ENCODE data around the gene MAD1L1.
"Not testable (repeated sequence)": the region's sequence is repeated elsewhere in the genome, so short reads cannot be mapped to it uniquely, and the experiment has no call there.

MAD1L1 gene

DNA sequence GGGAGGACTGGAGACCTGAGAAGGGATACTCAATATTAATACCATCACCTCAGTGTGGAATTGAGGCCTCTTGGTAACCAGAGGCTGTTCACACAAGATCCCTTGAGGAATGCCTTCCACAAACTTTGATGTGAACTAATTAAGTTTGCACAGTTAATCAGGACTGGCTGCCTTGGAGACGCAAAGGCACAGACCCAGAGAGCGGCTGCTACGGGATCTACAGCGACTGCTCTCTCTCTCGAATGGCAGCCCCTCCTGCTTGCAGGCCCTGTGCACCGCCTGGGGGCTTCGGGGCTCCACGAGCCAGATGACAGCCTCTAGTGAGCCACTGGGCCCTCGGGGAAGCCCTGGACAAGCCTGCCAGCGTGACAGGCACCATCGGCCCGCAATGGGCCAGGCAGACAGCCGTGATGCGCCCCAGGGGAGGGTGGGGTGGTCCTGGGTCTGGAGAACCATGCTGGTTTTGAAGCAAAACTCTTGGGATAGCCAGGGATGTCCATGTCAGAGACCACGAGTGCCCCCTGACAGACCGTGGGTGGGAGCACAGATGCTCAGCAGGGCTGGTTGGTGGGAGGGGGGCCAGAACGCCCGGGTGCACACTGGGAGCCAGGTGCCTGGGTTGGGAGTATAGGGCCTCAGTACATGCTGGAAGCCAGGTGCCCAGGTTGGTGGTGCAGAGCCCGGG is 367.0 kb downstream of the MAD1L1 start:
- DNase-seq (ENCODE audit: low read depth in 3 of 3) = no peak

DNA sequence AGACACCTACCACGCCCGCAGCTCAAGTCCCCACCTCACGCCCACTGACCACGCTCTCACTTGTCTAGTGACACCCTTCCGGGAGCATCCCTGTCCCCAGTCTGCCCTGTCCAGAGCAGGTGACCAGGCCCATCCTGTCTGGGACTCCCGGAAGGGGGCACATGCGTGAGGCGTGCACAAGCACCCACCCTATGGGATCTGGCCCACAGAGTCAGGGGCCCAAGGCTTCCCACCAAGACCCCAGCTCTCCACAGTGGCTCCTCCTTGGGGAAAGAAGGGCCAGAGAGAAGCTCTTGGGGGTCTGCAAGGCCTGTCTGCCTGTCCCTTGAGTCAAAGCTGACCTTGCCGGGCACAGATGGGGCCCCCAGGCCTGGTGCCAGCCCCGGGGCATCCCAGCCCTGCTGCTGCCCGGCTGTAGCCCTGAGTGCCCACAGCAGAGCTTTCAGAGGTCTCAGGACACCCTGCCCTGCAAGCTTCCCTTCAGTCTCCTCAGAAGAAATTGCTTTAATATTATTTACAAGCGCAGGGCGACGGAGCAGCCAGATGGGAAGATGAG is 367.7 kb downstream of the MAD1L1 start:
- no peak for DNase-seq (ENCODE audit: low read depth in 3 of 3)

DNA sequence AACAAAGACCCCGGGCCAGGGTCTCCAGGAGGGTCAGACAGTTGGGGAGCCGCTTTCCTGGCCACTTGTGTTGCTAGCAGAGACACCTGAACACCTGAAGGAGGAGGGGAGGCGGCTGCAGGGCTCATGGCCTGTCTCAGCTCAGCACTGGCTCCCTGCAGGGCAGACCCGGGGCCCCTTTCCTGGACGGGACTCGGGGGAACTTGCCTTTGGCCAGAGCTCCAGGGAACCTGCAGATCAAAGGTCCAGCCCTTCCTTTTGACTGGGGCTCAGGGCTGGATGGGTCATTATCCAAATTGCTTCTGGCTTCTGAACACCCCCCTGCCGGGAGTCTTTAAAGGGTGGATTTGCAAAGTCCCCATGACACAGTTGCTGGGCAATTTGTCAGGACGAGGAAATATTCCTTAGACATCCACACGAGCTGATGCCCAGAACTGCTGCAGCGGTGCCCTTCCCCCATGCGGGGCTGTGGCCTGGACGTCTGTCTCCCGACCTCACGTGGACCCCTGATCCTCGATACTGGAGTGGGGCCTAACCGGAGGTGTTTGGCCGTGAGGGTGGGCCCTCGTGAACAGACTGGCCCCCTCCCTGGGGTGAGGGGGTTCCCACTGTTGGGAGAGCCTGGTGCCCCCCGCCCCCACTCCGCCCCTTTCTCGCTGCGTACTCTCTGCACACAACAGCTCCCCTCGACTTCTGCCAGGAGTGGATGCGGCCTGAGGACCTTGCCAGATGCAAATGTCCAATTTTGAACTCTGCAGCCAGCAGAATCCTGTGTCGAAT is 368.4 kb downstream of the MAD1L1 start:
- DNase-seq (ENCODE audit: low read depth in 3 of 3) = no peak

DNA sequence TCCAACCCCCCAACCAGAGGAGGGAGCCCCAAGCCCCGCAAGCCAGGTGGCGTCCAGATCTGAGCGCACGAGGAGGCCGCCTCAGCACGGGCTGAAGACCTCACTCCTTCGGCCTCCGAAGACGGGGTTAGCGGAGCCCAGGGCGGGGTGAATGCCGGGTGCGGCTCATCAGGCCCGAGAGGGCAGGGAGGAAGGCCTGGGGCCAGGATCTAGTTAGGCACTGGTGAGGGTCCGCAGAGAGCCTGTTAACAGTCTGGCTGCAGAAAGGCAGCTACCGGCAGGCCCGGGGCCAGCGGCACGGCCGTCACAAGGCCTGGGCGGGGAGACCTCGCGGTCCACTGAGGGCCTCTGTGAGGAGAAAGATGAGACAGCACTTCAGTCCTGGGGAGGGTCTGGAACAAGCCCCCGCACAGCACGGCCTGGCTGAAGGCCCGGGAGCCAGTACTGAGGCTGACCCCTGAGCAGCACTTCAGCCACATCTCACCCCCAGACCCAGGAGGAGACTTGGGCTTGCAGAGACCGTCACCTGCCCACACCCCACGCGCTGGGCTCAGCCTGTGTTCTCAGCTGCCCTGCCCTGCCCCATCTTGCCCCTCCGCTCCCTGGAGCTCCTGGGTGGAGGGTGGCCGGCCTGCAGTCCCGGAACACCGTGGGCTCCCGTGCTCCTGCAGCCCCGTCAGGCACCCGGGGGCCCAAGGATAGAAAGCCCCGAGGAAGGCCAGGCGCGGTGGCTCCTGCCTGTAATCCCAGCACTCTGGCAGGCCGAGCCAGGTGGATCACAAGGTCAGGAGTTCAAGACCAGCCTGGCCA is 369.4 kb downstream of the MAD1L1 start:
- DNase-seq (ENCODE audit: low read depth in 3 of 3) = no peak

DNA sequence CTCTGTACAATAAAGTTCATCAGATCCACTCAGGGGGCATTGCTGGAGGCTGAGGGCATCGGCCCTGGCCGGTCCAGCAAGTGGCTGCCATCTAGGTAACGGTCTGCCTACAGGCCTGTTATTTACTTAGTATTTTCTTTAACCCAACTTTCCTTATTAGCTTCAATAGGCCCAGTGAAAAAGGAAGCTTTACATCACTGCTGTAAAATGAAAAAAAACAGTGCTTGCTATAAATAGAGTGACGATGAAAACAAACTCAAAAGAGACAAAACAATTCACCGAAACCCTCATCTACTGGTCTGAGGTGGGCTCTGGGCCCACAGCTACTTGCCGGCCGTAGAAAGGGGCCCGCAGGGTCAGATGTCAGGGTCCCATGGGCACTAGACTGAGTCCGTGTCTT is 370.2 kb downstream of the MAD1L1 start:
- DNase-seq (ENCODE audit: low read depth in 3 of 3) = no peak

DNA sequence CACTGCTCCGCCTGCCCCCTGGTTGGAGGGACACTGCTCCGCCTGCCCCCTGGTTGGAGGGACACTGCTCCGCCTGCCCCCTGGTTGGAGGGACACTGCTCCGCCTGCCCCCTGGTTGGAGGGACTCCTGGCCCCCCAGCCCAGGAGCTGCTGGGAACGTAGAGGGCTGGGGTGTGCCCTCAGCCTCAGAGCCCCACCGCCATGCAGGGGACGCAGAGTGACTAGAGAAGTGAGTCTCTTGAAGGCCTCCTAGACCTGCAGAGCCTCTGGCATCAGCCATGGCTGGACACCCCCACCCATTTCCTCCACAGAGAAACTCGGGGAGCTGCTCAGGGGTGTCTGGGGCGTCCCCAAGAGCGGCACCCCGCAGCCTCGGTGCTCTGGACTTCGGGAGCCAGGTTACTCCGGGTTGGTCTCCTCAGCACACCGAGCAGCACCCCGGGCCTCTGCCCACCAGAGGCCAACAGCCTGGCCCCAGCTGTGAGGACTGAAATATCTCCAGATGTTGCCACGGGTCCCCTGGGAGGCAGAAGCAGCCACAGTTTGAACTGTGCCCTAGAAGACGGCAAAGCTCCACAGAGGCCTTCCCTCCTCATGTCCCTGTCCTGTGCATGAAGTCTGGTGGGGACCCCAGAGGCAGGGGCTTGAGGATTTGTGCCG is 370.8 kb downstream of the MAD1L1 start:
- DNase-seq (ENCODE audit: low read depth in 3 of 3) = no peak

DNA sequence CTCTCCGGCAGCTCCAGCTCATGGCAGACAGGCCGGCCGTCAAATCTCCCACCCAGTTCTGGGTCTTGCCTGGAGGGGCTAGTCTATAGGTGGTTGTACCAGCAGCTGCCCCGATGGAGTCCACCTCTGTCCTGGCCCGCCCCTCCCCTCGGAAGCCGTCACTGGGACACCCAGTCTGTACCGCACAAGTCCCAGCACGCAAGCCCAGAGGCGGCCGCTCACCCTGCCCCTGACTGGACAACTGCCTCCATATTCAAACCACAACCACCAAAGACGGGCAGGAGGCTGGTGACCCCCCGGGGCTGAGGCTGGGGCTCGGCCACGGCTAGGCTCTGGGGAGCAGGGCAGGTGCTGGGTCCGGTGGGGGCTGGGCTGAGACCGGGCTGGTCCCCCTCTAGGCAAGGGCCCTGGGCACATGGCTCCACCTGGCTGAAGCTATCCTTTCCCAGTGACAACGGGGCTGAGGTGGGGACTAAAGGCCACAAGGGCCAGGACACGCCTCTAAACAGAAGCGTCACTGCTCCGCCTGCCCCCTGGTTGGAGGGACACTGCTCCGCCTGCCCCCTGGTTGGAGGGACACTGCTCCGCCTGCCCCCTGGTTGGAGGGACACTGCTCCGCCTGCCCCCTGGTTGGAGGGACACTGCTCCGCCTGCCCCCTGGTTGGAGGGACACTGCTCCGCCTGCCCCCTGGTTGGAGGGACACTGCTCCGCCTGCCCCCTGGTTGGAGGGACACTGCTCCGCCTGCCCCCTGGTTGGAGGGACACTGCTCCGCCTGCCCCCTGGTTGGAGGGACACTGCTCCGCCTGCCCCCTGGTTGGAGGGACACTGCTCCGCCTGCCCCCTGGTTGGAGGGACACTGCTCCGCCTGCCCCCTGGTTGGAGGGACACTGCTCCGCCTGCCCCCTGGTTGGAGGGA is 371.6 kb downstream of the MAD1L1 start:
- DNase-seq (ENCODE audit: low read depth in 3 of 3) = not testable (repeated sequence)

DNA sequence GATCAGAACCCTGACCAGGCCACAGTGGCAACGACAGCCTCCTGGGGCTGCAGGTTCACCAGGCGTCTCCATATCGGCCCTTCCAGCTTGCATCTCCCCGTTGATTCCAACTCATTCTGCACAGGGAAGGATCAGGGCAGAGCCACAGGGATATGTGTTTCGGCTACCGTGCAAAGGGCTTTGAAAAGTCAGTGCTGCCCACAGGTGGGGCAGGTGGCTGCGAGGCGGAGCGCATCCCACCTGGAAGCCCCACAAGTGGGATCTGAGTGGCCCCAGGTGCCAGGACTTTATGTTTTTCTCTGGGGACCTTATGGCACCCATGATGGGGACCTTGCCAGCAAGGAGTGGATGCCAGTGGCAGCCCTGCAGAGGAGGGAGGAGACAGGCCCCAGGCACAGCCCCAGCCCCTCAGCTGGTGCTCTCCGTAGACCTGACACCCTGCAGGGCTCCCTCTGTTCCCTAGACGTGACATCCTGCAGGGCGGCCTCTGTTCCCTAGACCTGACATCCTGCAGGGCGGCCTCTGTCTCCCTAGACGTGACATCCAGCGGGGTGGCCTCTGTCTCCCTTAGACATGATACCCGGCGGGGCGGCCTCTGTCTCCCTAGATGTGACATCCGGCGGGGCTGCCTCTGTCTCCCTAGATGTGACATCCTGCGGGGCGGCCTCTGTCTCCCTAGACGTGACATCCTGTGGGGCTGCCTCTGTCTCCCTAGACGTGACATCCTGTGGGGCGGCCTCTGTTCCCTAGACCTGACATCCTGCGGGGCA is 373.3 kb downstream of the MAD1L1 start:
- DNase-seq (ENCODE audit: low read depth in 3 of 3) = no peak

DNA sequence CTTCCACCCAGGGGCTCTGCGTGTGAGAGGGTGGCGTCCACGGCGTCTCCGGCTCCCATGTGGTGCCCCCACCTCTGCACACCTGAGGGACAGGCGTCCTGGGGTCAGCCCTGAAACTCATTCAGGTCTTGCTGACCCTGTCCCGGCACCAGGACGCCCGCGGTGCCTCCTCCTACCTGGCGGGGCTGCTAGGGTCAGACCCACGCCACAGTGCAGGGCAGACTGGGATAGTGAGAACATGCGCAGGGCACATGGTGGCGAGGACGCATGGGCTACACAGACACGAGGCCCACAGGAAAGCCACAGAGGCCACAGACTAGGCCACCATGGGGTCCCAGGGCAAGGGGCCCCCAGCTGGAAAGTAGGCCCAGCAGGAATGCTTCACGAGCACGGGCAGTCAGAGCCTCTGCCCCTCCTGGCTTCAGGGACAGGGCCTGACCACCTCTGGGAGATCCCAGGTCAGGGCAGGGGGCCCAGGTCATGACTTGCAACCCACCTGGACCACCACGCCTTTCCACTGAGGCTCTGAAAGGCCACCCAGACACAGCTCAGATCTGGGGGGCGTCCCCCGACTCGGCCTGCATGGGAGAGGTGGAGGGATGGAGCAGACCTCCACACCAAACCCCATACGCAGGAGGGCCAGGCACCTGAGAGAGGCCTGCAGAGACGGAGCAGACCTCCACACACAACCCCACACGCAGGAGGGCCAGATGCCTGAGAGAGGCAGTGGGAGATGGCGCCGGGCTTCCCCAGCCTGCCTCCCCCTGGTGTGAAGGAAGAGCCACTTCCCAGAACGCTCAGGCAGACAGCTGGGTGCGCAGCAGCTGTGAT is 374.1 kb downstream of the MAD1L1 start:
- no peak for DNase-seq (ENCODE audit: low read depth in 3 of 3)

DNA sequence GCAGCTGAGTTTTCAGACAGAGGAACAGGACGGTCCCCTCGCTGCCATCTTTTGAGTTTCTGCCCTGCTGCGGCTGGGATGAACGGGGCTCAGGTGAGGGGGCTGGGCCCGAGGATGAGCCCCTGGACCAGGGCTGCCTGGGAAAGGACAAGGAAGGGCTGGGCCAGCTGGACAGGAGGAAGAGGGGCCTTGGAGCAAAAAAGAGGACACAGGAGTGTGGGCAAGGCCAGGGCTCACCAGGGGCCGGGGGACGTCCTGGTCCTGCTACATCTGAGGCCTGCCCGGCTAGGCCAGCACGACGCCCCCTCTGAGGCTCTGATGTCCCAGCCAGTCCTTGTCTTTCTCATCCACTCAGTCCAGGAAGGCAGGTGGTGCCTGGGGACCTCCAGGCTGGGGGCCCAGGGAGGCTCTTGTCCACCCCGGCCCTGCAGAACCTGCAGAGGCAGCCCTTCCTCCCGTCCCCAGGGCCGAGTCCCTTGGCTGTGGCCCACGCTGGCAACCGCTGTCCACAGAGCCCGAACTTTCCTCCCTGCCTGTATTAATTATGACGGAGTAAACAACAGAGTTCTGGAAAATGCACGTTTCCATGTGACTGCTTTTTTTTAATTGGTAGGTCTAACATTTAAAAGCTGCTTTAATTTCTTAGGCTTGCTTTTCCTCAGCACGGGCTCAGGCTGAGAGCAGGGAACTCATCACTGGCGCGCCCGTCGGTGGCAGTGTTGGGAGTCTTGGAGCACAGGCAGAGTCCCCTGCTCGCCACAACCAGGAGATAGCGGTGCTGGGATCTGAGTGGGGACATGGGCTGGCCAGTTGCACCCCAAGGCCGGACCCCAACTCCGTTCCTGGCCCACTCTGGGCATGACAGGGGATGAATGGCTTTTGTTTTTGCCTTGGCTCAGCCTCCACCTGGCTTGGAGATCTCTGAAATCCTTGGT is 375.0 kb downstream of the MAD1L1 start:
- DNase-seq (ENCODE audit: low read depth in 3 of 3) = no peak

DNA sequence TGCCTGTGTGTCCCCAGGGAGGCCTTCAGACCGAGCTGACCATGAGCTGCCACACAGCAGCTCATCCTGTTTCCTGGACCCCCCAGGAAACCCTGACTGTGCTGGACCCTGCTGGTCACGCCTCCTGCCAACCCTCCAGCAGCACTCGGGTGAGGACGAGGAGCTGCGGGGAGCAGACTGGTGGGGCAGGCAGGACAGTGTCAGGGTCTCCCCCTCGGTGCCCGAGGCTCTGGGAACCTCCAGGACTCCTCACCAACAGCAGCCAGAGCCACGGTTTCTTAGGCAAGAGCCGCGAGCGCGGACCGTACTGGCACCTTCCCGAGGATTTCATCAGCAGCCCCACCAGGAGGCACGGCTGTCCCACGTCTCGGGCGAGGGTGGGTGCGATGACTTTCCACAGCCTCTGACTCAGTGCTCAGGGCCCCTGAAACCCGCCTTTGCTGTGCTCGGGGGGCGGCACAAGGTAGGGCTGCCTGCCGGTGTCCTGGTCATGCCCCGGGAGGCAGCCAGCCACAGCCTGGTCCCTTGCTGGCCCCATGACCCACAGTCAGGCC is 375.8 kb downstream of the MAD1L1 start:
- no peak for DNase-seq (ENCODE audit: low read depth in 3 of 3)

DNA sequence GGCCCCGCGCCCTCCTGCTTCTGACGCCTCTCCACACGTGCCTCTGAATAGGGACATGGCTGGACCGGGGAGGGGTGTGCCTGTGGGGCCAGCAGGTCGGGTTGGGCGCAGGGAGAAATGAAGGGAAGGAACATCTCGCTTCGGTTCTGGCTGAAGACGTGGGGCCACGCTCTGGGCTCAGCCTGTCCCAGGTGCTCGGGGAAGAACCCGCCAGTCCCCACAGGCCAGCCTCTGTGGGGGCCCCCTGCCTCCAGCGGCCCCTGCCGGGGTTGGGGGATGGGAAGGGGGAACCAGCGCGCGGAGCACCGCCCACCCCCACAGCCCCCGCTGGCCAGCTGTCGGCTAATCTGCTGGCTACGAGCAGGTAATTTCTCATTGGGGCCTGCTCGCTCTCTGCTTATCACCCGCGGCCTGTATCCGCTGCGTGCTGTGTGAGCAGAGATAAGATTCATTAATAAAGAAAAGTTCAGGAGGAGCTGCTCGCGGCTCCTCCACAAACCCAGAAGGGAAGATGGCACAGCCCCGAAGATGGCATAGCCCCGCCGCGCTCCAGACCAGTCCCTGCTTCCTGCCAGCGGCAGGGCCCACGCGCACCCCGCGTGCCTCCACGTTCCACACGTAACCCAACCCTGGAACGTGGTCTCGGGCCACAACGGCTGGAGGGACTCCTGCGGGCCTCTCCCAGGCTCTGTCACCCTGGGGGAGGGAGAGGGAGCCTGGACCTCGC is 376.4 kb downstream of the MAD1L1 start:
- DNase-seq (ENCODE audit: low read depth in 3 of 3) = no peak

DNA sequence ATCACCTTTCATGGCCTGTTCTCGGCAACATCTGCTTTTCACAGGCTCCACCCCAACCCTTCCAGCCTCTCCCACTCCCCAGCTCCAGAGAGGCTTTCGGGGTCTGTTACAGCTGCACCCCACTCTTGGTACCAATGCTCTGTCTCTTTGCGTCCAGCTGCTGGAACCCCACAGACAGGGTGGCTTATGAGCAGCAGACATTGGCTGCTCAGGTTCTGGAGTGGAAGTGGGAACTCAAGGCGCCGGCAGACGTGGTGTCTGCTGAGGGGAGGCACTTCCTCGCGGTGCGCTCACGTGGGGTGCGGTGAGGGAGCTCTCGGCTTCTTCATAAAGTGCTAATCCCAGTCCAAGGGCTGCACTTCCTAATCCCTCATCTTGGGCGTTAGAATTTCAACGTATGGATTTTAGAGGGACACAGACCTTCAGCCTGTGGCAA is 377.0 kb downstream of the MAD1L1 start:
- DNase-seq (ENCODE audit: low read depth in 3 of 3) = no peak

DNA sequence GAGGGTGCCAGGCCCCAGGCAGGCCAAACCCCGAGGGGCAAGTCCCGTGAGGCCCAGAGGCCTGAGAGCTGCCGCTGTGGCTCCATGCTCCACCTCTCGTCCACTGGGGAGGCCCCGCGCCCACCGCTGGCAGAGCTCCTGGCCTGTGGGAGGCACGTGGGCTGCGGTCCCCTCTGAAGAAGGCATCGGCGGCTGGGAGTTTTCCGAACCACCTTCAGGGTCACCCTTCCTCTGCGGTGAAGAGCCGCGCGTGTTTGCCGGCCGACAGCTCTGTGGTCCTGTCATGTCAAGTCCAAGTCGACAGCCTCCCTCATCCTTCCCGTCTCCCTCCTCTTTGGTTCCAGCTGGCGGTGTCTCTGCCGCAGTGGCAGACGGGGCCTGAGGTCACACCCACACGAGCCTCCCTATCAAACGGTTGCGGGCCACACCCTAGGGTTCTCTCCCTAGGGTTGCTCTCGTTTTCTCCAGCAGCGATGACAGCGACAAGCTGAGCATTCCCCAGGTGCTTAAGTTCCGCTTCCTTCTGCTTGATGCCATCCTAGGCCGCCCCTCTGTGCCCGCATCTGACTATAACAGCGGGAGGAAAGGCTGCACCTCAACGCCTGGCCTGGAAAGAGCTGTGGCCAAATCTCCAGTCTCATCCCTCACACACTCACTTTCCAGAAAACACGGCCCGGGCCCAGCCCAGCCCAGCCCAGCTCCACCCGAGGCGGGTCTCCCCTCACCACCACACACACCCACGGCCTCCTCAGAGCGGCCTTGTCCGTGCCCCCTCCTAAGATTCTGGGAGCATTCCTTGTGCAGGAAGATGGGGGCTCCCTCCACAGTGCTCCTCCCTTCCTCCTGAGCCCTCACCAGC is 377.6 kb downstream of the MAD1L1 start:
- no peak for DNase-seq (ENCODE audit: low read depth in 3 of 3)

DNA sequence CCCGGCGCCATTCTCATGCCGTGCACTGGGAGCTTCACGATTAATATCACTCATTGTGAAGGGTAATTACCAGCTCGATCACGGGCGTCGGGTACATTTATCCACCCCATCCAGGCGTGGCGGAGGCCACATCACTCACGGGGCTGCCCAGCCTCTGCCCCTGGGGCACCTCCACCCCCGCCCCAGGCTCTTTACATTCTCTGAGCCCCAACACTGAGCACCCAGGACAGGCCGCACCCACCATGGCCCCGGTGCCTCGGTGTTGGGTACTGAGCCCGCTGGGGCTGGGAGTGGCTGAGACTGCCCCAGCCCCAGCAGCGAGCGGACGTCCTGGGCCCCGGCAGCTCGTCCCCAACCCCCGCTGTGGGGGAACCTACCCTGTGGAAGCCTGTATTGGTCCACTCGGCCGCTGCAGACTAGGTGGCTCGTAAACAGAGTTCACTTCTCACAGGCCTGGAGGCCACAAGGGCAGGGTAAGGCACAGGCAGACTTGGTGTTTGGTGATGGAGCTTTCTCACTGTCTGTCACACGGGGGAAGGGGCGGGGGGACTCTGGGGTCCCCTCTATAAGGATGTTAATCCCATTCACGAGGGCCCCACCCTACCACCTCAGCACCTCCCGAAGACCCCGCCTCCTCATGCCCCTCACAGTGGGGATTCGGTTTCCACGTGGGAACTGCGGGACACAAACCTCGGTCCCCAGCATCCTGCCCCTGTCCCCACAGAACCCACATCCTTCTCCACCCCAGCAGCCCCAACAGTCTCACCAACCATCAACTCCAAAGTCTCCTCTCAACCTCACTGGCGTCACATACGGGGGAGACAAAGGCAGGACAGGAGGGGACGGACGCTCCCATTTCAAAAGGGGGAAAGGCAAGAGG is 378.5 kb downstream of the MAD1L1 start:
- no peak for DNase-seq (ENCODE audit: low read depth in 3 of 3)
